Smooth muscle cell (in vitro differentiated cells): Measurements from ENCODE around the gene VCL. TPM values are rescaled to one million over a fixed set of nuclear protein-coding genes. Genes with fewer than 3 reads are reported as not detected.
A peak's percentile ranks its signal among the peaks of the same experiment; 100 is the strongest.

Source experiments
- DNase-seq: peaks from one replicate; lab custom pipeline; 2025; ENCODE audit not compliant: unreplicated experiment; lab: John Stamatoyannopoulos, UW
- H2AFZ ChIP-seq: fragments of 200-600 bp; sonication (generic); 2 replicates; pipeline ENCODE4 v1.6.0; 2016; ENCODE audit warnings: antibody characterized with exemption, low read depth, mild to moderate bottlenecking
- H3F3A ChIP-seq: fragments of 200-600 bp; sonication (generic); 2 replicates; pipeline ENCODE4 v1.6.0; 2017; ENCODE audit warnings: antibody characterized with exemption, low read depth
- H3K27ac ChIP-seq: fragments of 200-600 bp; sonication (generic); 2 replicates; pipeline ENCODE4 v1.5.1; 2016; ENCODE audit warnings: low read depth, mild to moderate bottlenecking
- H3K27me3 ChIP-seq: fragments of 200-600 bp; sonication (generic); 2 replicates; pipeline ENCODE4 v1.6.1; 2016; ENCODE audit warnings: low read depth, mild to moderate bottlenecking
- H3K36me3 ChIP-seq: fragments of 200-600 bp; sonication (generic); 2 replicates; pipeline ENCODE4 v1.5.1; 2016; ENCODE audit warnings: low read depth
- H3K4me1 ChIP-seq: fragments of 200-600 bp; sonication (generic); 2 replicates; pipeline ENCODE4 v1.5.1; 2016; ENCODE audit warnings: low read depth
- H3K4me2 ChIP-seq: fragments of 200-600 bp; sonication (generic); 2 replicates; pipeline ENCODE4 v1.6.0; 2016; ENCODE audit warnings: mild to moderate bottlenecking
- H3K4me3 ChIP-seq: fragments of 200-600 bp; sonication (generic); 2 replicates; pipeline ENCODE4 v1.5.1; 2016; ENCODE audit warnings: mild to moderate bottlenecking
- H3K79me2 ChIP-seq: fragments of 200-600 bp; sonication (generic); 2 replicates; pipeline ENCODE4 v1.6.0; 2016; ENCODE audit warnings: low read depth, mild to moderate bottlenecking
- H3K9ac ChIP-seq: fragments of 200-600 bp; sonication (generic); 2 replicates; pipeline ENCODE4 v1.6.0; 2016; ENCODE audit warnings: low read depth
- H3K9me3 ChIP-seq: fragments of 200-600 bp; sonication (generic); replicated peaks from 2 replicates; pipeline ENCODE4 v1.5.1; 2016; ENCODE audit warnings: low read depth
- H4K20me1 ChIP-seq: fragments of 200-600 bp; sonication (generic); 2 replicates; pipeline ENCODE4 v1.6.0; 2016; ENCODE audit warnings: low read depth
- WGBS: methylation state at CpG from one replicate; pipeline ENCODE4 v1.1.7; 2016; ENCODE audit warnings: low lambda C conversion rate; 5-methylcytosine and 5-hydroxymethylcytosine counted together
- polyA plus RNA-seq: library from polyadenylated mRNA; unstranded; fragments of >200 nt; fragmentation: Nextera tagmentation; extraction: Ambion mirVana; gene quantifications from 2 replicates; pipeline ENCODE4 v1.2.1, GENCODE V29; 2016
- total RNA-seq: library from RNA; depleted of rRNA; stranded (reverse); fragments of >200 nt; gene quantifications from 2 replicates; pipeline ENCODE4 v1.2.3, GENCODE V29; 2014
- TF ChIP-seq, protein P1 (sequence below): fragments of 200-600 bp; sonication (generic); IDR thresholded peaks from 2 replicates; pipeline ENCODE4 v1.5.1; 2017; ENCODE audit warnings: borderline replicate concordance, mild to moderate bottlenecking, antibody characterized with exemption; ENCODE audit not compliant: insufficient read depth, poor library complexity, severe bottlenecking

Gene VCL
- total and polyA plus RNA-seq, 2 experiments from 2014 or later = 128 to 187 TPM

DNA sequence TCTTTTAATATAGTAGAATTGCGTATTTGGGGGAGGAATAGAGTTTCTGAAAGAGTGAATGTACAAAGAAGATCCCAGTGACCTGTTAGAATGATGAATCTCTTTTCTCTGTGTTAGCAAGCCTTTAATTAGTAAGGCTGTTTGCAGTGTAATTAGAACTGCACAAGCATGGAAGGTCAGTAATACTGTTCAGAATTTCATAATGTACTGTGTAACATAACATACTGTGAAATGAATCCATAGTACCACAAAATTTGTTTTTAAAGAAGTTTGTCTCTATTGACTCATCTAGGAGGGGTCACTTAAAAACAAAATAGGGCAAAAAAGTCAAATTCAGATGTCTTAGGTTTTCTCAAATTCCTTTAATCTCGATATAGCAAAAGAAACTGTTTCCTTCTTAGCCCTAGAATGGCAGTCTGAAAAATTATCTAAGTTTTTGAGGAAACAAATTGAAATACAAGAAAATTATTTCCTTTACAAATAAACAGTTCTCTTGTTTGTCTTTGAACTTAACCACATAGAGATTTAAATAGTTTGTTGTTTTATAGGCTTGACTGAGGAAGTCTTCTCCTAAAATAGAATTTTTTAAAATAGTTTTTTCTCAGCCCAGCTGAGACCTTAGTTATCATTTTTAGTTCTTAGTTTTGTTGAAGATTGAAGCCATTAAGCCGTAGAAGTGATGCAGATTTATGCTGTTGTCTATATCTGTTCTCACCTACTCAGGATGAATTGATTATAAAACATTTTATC lies 165.6 kb downstream of the VCL start:
- TF ChIP-seq, protein P1, sequence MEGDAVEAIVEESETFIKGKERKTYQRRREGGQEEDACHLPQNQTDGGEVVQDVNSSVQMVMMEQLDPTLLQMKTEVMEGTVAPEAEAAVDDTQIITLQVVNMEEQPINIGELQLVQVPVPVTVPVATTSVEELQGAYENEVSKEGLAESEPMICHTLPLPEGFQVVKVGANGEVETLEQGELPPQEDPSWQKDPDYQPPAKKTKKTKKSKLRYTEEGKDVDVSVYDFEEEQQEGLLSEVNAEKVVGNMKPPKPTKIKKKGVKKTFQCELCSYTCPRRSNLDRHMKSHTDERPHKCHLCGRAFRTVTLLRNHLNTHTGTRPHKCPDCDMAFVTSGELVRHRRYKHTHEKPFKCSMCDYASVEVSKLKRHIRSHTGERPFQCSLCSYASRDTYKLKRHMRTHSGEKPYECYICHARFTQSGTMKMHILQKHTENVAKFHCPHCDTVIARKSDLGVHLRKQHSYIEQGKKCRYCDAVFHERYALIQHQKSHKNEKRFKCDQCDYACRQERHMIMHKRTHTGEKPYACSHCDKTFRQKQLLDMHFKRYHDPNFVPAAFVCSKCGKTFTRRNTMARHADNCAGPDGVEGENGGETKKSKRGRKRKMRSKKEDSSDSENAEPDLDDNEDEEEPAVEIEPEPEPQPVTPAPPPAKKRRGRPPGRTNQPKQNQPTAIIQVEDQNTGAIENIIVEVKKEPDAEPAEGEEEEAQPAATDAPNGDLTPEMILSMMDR = no peak
- Histone ChIP-seq H2AFZ (no peak overlapping the region), H3F3A (peaks cover 6% of the 10 kb centered on the region), H3K4me3 (no peak overlapping the region), H3K4me2 (peak overlapping the region; percentile 0), H4K20me1 (no peaks in the 10 kb centered on the region), H3K27me3 (no peaks in the 10 kb centered on the region), H3K36me3 (no peaks in the 10 kb centered on the region), H3K79me2 (peaks cover 13% of the 10 kb centered on the region), H3K9ac (no peak overlapping the region), H3K27ac (no peak overlapping the region), H3K9me3 (no peaks in the 10 kb centered on the region), H3K4me1 (peaks cover 6% of the 10 kb centered on the region)
- DNase-seq = no peak
- WGBS = 61% methylated on average over 3 of the region's 3 CpGs

DNA sequence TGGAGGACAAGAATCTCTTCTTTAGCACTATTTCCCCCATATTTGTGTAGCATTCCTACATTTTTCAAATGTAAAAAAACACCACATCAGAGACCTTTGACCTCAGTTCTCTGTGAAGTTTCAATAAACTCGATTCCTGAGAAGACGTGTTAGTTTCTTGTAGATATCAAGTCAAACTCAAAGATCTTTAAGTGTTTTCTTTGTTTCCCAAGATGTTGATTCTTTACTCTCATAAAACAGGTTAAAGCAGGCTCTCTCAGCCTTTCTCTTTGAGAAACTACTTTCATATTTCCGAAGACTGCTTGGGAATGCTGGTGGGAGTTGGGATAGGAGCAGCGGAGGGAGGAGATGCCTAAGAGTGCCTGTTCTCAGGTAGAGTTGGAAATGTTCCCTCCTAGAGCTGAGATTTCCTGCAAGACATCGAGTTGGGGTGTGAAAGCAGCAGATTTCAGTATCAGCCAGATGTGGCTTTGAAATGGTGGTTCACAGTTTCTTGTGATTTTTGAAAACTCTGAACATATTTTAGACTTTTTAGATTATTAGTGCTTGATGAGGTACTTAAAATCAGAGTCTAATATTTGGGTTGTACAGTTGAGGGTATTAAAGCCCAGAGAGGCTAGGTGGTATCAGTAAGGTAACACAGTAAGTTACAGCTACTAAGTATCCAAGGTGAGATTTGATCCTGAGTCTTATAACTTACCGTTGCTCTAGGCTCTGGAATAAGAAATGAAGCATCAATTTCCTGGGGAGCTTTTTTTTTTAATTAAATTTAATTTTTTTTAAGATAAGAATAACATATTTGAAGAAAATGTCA lies 167.0 kb downstream of the VCL start:
- Histone ChIP-seq H3F3A (peaks cover 6% of the 10 kb centered on the region), H4K20me1 (no peaks in the 10 kb centered on the region), H3K79me2 (peaks cover 7% of the 10 kb centered on the region), H3K4me1 (peaks cover 6% of the 10 kb centered on the region), H3K36me3 (no peaks in the 10 kb centered on the region), H3K4me2 (peak overlapping the region; percentile 61), H3K27me3 (no peaks in the 10 kb centered on the region), H3K9ac (no peak overlapping the region), H3K9me3 (no peaks in the 10 kb centered on the region), H2AFZ (peak overlapping the region; percentile 42), H3K4me3 (peak overlapping the region; percentile 19), H3K27ac (peak overlapping the region; percentile 33)
- DNase-seq = no peak
- WGBS = 50% methylated on average over 6 of the region's 6 CpGs
- TF ChIP-seq, protein P1 = no peak

- Histone ChIP-seq H3K9me3 (no peaks in the 10 kb centered on the region), H3F3A (peaks cover 6% of the 10 kb centered on the region), H3K4me1 (peaks cover 6% of the 10 kb centered on the region), H3K4me2 (peak overlapping the region; percentile 61), H3K79me2 (peaks cover 7% of the 10 kb centered on the region), H3K4me3 (no peak overlapping the region), H3K27ac (peak overlapping the region; percentile 33), H2AFZ (no peak overlapping the region), H3K27me3 (no peaks in the 10 kb centered on the region), H3K36me3 (no peaks in the 10 kb centered on the region), H4K20me1 (no peaks in the 10 kb centered on the region), H3K9ac (no peak overlapping the region)
- TF ChIP-seq, protein P1 = no peak
- no peak for DNase-seq
- 9% methylated on average over 2 of the region's 2 CpGs for WGBS
These were observed 167.6 kb downstream of the VCL start for GRCh38 chr10:74165530-74165901.
